ENCODE measurements around the gene TCF3.

Gene TCF3

DNA sequence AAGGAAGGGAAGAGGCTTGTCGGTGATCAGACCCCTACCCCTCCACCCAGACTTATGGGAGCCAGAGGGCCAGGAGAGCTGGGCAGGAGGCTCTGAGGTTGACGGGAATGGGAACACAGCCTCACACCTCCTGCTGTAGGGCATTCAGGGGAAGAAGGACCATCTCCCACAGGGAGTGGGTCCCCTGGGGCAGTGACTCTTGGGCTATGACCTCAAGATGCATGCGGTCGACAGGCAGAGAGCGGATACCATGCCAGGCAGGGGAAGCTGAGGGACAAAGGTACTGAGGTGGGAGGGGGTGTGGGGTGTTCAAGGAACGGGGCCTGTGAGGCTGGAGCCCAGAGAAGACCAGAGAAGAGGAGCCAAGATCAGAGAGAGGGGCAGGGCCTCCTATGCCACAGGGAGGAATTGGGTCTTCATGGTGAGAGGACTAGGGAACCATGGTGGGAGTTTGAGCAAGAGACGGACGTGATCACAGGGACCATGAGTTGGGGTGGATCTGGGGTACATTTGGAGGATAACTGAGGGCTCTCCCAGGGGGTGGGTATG is 4.6 kb upstream of the TCF3 start:
- DNase-seq (ENCODE audit: extremely low spot score), result no peak
- TF ChIP-seq, protein P1, sequence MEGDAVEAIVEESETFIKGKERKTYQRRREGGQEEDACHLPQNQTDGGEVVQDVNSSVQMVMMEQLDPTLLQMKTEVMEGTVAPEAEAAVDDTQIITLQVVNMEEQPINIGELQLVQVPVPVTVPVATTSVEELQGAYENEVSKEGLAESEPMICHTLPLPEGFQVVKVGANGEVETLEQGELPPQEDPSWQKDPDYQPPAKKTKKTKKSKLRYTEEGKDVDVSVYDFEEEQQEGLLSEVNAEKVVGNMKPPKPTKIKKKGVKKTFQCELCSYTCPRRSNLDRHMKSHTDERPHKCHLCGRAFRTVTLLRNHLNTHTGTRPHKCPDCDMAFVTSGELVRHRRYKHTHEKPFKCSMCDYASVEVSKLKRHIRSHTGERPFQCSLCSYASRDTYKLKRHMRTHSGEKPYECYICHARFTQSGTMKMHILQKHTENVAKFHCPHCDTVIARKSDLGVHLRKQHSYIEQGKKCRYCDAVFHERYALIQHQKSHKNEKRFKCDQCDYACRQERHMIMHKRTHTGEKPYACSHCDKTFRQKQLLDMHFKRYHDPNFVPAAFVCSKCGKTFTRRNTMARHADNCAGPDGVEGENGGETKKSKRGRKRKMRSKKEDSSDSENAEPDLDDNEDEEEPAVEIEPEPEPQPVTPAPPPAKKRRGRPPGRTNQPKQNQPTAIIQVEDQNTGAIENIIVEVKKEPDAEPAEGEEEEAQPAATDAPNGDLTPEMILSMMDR (IDR thresholded peaks at IDR 0.05; ENCODE audit: control extremely low read depth, extremely low read depth, low read depth, missing control alignments), result no peak
- ChIA-PET POLR2A (no interaction called here), CTCF (interaction anchor here (5.3 kb wide), 1 partner anchor 15 kb away, joined by 36 read pairs; no protein-coding TSS in a partner anchor)

- TF ChIP-seq, protein P1 (IDR thresholded peaks at IDR 0.05; ENCODE audit: control extremely low read depth, extremely low read depth, low read depth, missing control alignments), result no peak
- DNase-seq (ENCODE audit: extremely low spot score), result no peak
- POLR2A ChIA-PET, result no interaction called here
- CTCF ChIA-PET, result interaction anchor here (5.3 kb wide), 1 partner anchor 16 kb away, joined by 36 read pairs; no protein-coding TSS in a partner anchor
These were observed 3.7 kb upstream of the TCF3 start for GRCh38 chr19:1655987-1656608.

DNA sequence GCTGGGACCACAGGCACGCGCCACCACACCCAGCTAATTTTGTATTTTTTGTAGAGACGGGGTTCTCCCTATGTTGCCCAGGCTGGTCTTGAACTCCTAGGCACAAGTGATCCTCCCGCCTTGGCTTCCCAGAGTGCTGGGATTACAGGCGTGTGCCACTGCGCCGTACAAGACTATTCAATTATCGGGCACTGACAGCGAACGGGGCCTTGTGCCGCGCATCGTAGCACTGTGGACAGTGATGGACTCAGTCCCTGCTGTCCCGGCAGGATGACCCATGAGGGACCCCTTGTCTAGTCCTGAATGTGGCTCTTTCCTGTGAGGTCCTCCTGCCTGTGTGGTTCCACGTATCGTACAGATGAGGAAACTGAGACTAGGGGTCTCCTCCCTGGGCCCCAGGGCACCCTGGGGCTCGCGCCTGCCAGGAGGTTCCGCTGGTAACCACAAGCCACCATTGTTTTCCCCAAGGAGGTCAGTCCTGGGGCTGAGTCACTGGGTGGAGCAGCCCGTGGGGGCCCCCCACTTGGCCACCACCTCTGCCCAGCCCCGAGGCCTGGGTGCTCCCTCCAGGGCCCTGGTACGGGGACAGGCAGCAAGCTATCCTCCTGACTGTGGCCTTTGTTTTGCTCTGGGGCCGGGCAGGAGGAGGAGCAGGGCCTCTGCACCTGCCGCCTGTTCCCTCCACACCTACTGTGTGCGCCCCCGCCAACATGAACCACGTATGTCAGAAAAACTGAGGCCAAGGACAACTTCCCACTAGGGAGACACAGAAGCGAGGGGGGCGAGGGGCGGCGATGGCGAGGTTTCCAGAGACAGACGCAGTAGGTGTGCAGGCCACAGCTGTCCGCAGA is 2.9 kb upstream of the TCF3 start:
- TF ChIP-seq, protein P1 (IDR thresholded peaks at IDR 0.05; ENCODE audit: control extremely low read depth, extremely low read depth, low read depth, missing control alignments), result no peak
- ChIA-PET POLR2A (no interaction called here), CTCF (interaction anchor here (5.3 kb wide), 1 partner anchor 17 kb away, joined by 36 read pairs; no protein-coding TSS in a partner anchor)
- DNase-seq (ENCODE audit: extremely low spot score), result no peak

DNA sequence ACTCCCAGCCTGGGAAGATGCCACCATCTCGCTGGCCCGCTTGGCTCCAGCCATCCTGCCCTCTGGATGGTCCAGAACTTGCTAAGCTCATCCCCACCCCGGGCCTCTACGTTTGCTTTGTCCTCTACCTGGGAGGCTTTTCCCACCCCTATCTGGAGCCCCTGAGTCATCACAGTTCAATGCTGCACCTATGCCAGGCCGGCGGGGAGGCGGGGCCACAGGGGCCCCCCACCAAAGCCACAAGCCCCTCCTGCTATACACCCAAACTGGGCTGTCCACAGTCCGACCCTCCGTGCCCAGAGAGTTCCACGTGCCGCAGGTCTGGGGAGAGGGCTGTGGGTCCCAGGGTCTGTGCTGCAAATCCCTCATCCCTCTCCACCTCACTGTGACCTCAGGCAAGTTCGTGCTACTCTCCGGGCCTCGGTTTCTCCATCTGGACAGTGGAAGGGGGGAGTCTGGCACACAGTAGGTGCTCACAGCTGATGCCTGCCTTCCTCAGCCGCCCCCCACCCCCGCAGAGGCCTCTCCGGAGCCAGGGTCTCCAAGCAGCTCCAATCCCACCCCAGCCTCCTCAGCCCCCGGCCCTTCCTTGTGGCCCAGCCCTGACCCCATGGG is 1.9 kb upstream of the TCF3 start:
- CTCF ChIA-PET, result interaction anchor here (5.3 kb wide), 1 partner anchor 18 kb away, joined by 36 read pairs; no protein-coding TSS in a partner anchor
- POLR2A ChIA-PET, result no interaction called here
- DNase-seq (ENCODE audit: extremely low spot score), result no peak
- TF ChIP-seq, protein P1 (IDR thresholded peaks at IDR 0.05; ENCODE audit: control extremely low read depth, extremely low read depth, low read depth, missing control alignments), result no peak

- CTCF ChIA-PET, result interaction anchor here (5.3 kb wide), 1 partner anchor 19 kb away, joined by 36 read pairs; no protein-coding TSS in a partner anchor
- DNase-seq (ENCODE audit: extremely low spot score), result no peak
- TF ChIP-seq, protein P1 (IDR thresholded peaks at IDR 0.05; ENCODE audit: control extremely low read depth, extremely low read depth, low read depth, missing control alignments), result no peak
- POLR2A ChIA-PET, result interaction anchor here (0.9 kb wide), 1 partner anchor 16 kb away, joined by 3 read pairs; no protein-coding TSS in a partner anchor
These were observed 849 bp upstream of the TCF3 start for GRCh38 chr19:1653300-1653628.
